ENCODE measurements around the gene S100A13. TPM values are rescaled to one million over a fixed set of nuclear protein-coding genes. Genes with fewer than 3 reads are reported as not detected.

The S100A13 gene
- total RNA-seq, 1 experiment from 2014 or later: 238 TPM

DNA sequence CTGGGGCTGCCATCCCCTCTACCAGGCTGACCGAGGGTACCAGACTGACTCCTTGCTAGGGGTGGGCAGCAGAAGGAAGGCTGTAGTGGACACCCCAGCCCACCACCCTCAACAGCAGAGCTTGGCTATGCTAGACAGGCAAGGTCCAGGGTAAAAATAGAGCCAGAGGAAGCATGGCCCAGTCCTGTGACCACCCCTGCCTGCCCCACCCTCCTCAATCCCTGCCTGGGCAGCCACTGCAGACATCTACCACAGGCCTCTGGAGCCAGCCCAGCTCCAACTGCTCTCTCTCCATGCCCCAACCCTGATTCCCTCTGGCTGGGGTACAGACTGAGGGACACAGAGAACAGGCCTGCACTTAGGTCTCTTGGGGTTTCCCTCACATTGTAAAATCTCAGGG is 2.7 kb upstream of the S100A13 start:
- no peaks in the 10 kb centered on the region for H3K27me3 ChIP-seq (replicated peaks; ENCODE audit: control insufficient read depth, insufficient read depth, low read length)
- BruUV-seq (replicated peaks): no TSS peak
- no peak overlapping the region for H3K4me3 ChIP-seq (ENCODE audit: low read depth, low read length)
- H3K4me1 ChIP-seq: peaks cover 47% of the 10 kb centered on the region
- Mint-ChIP-seq H3K27me3 (ENCODE audit: insufficient read depth, unreplicated experiment) (no peaks in the 10 kb centered on the region), H3K36me3 (ENCODE audit: insufficient read depth, unreplicated experiment) (peaks cover 44% of the 10 kb centered on the region), H3K9me3 (ENCODE audit: unreplicated experiment) (peaks cover 5% of the 10 kb centered on the region), H3K4me3 (ENCODE audit: unreplicated experiment) (no peak overlapping the region), H3K27ac (ENCODE audit: unreplicated experiment) (peak overlapping the region; percentile 20), H3K4me1 (ENCODE audit: low read depth, unreplicated experiment) (peaks cover 25% of the 10 kb centered on the region)
- TF ChIP-seq, protein P1, sequence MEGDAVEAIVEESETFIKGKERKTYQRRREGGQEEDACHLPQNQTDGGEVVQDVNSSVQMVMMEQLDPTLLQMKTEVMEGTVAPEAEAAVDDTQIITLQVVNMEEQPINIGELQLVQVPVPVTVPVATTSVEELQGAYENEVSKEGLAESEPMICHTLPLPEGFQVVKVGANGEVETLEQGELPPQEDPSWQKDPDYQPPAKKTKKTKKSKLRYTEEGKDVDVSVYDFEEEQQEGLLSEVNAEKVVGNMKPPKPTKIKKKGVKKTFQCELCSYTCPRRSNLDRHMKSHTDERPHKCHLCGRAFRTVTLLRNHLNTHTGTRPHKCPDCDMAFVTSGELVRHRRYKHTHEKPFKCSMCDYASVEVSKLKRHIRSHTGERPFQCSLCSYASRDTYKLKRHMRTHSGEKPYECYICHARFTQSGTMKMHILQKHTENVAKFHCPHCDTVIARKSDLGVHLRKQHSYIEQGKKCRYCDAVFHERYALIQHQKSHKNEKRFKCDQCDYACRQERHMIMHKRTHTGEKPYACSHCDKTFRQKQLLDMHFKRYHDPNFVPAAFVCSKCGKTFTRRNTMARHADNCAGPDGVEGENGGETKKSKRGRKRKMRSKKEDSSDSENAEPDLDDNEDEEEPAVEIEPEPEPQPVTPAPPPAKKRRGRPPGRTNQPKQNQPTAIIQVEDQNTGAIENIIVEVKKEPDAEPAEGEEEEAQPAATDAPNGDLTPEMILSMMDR (IDR thresholded peaks at IDR 0.05; ENCODE audit: insufficient read depth in 1 of 2, low read depth in 1 of 2, low read length in 1 of 2, severe bottlenecking in 1 of 2, unreplicated experiment in 1 of 2): no peak
- POLR2A ChIA-PET: interaction anchor here (0.5 to 1.1 kb wide), 2 partner anchors 17 to 51 kb away, joined by 3 read pairs; partner anchors contain the start of gene S100A16
- intact Hi-C loops (cut with micrococcal nuclease; ENCODE audit: unreplicated experiment): loop anchor here (5.0 kb wide), 1 partner anchor 112 kb away; no protein-coding TSS in a partner anchor
- no peaks in the 10 kb centered on the region; the same call in 1 of the 2 replicates for H3K36me3 ChIP-seq (ENCODE audit: control insufficient read depth, insufficient read depth, low read length)
- no peak for DNase-seq
- H3K9me3 ChIP-seq: no peaks in the 10 kb centered on the region
- CTCF ChIA-PET: interaction anchor here (1.0 kb wide), 1 partner anchor 12 kb away, joined by 4 read pairs; no protein-coding TSS in a partner anchor

DNA sequence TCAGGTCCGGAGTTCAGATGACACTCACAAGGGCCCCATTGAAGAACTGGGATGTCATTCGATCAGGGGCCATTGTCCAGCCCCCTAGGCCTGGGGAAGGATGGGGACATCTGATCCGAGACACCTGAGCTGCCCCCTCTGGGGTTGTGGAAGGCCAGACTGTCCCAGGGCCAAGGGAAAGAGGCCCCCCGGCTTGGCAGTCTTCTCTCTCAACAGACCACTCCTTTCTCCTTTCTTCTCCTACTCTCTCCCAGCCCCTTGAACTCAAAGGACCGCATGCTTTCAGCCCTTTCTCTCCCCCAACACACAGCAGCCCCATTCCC is 2.0 kb upstream of the S100A13 start:
- no peaks in the 10 kb centered on the region for H3K36me3 ChIP-seq (ENCODE audit: control insufficient read depth, insufficient read depth, low read length)
- TF ChIP-seq, protein P1 (IDR thresholded peaks at IDR 0.05; ENCODE audit: insufficient read depth in 1 of 2, low read depth in 1 of 2, low read length in 1 of 2, severe bottlenecking in 1 of 2, unreplicated experiment in 1 of 2): no peak
- peak overlapping the region; percentile 20 for H3K27ac Mint-ChIP-seq (ENCODE audit: unreplicated experiment)
- H3K9me3 ChIP-seq: no peaks in the 10 kb centered on the region
- peaks cover 5% of the 10 kb centered on the region for H3K9me3 Mint-ChIP-seq (ENCODE audit: unreplicated experiment)
- CTCF ChIA-PET: no interaction called here
- peaks cover 44% of the 10 kb centered on the region for H3K36me3 Mint-ChIP-seq (ENCODE audit: insufficient read depth, unreplicated experiment)
- no peaks in the 10 kb centered on the region for H3K27me3 Mint-ChIP-seq (ENCODE audit: insufficient read depth, unreplicated experiment)
- H3K27me3 ChIP-seq (replicated peaks; ENCODE audit: control insufficient read depth, insufficient read depth, low read length): no peaks in the 10 kb centered on the region
- peak overlapping the region; percentile 11 for H3K4me3 Mint-ChIP-seq (ENCODE audit: unreplicated experiment)
- H3K4me1 ChIP-seq: peaks cover 47% of the 10 kb centered on the region
- intact Hi-C loops (cut with micrococcal nuclease; ENCODE audit: unreplicated experiment): no loop called here
- POLR2A ChIA-PET: interaction anchor here (1.1 to 1.3 kb wide), 2 partner anchors 14 to 17 kb away, joined by 3 to 4 read pairs; partner anchors contain the start of gene S100A16
- no peak overlapping the region for H3K4me3 ChIP-seq (ENCODE audit: low read depth, low read length)
- BruUV-seq (replicated peaks): no TSS peak
- DNase-seq: no peak
- peaks cover 27% of the 10 kb centered on the region for H3K4me1 Mint-ChIP-seq (ENCODE audit: low read depth, unreplicated experiment)

DNA sequence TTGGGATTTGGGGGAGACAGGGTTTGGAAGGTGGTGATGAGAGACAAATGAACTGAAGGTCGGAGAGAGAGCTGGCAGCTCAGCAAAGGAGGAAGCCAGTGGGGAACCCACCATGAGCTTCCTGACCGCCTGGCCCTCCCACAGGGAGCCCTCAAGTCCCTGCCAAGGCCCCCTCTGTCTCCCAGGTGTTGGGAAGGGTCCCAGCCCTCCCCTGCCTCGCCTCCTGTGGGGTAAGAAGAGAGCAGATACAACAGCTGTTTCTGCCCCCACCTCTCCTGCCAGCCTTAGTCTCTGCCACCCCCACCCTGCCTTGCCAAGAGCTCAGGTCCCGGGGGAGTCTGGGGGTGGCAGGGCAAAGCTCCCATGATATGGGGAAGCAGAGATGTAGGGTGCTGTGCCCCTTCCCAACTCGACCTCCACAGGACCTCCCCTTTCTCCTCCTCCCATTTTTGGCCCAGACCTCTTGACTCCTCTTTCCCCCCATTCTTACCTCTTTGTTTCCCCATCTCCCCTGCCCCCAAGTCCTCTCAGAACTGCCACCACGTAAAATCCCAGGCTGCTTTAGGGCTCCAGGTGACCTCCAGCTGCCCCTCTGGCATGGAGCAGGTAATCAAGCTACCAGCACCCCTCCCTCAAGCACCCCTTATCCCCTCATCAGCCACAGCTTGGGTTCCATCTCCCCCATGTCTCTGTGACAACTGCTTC is 1.5 kb upstream of the S100A13 start:
- Histone ChIP-seq H3K36me3 (ENCODE audit: control insufficient read depth, insufficient read depth, low read length) (no peaks in the 10 kb centered on the region), H3K27me3 (replicated peaks; ENCODE audit: control insufficient read depth, insufficient read depth, low read length) (no peaks in the 10 kb centered on the region), H3K4me1 (peaks cover 47% of the 10 kb centered on the region), H3K9me3 (no peaks in the 10 kb centered on the region), H3K4me3 (ENCODE audit: low read depth, low read length) (no peak overlapping the region)
- POLR2A ChIA-PET: interaction anchor here (0.7 to 1.3 kb wide), 2 partner anchors 14 to 17 kb away, joined by 3 to 4 read pairs; partner anchors contain the start of gene S100A16
- no TSS peak for BruUV-seq (replicated peaks)
- Mint-ChIP-seq H3K36me3 (ENCODE audit: insufficient read depth, unreplicated experiment) (peaks cover 44% of the 10 kb centered on the region), H3K4me3 (ENCODE audit: unreplicated experiment) (peak overlapping the region; percentile 11), H3K27ac (ENCODE audit: unreplicated experiment) (peak overlapping the region; percentile 89), H3K4me1 (ENCODE audit: low read depth, unreplicated experiment) (peaks cover 32% of the 10 kb centered on the region), H3K27me3 (ENCODE audit: insufficient read depth, unreplicated experiment) (no peaks in the 10 kb centered on the region), H3K9me3 (ENCODE audit: unreplicated experiment) (peaks cover 5% of the 10 kb centered on the region)
- intact Hi-C loops (cut with micrococcal nuclease; ENCODE audit: unreplicated experiment): no loop called here
- CTCF ChIA-PET: interaction anchor here (2.2 to 3.1 kb wide), 2 partner anchors 11 to 15 kb away, joined by 13 to 56 read pairs; partner anchors contain the start of gene S100A14
- no peak for DNase-seq
- TF ChIP-seq, protein P1 (IDR thresholded peaks at IDR 0.05; ENCODE audit: insufficient read depth in 1 of 2, low read depth in 1 of 2, low read length in 1 of 2, severe bottlenecking in 1 of 2, unreplicated experiment in 1 of 2): no peak

Measured in Caco-2 (cell line).